Right lobe of liver (tissue), 6 donors: ENCODE measurements around the gene ALLC. TPM values are rescaled to one million over a fixed set of nuclear protein-coding genes. Genes with fewer than 3 reads are reported as not detected.

Source experiments
- ATAC-seq, 4 donors: fragments of 200-7000 bp; cut with Tn5 transposase; one replicate each; pipeline ENCODE4 v1.9.1; 2020; ENCODE audit warnings: mild to moderate bottlenecking in 4 of 4, moderate library complexity in 4 of 4
- DNase-seq, 3 donors: peaks; one replicate each; pipeline ENCODE4 v3.0.0-alpha.2; 2020
- H3K27ac ChIP-seq, 3 donors: fragments of 200-600 bp; one replicate each; pipeline ENCODE4 v1.8.0; 2022
- H3K27me3 ChIP-seq, 2 donors: fragments of 200-600 bp; one replicate each; pipeline ENCODE4 v1.8.0; 2022
- H3K36me3 ChIP-seq, 4 donors: fragments of 200-600 bp; sonication (generic) in 1 of 4; one replicate each; pipeline versions ENCODE4 v1.5.1 to v1.8.0; 2017 to 2022; ENCODE audit warnings: control low read depth in 1 of 4
- H3K4me1 ChIP-seq, 4 donors: fragments of 200-600 bp; sonication (generic) in 1 of 4; one replicate each; pipeline versions ENCODE4 v1.5.1 to v1.8.0; 2017 to 2022; ENCODE audit warnings: control low read depth in 1 of 4
- H3K4me3 ChIP-seq, 3 donors: fragments of 200-600 bp; one replicate each; pipeline ENCODE4 v1.8.0; 2022
- H3K9me3 ChIP-seq, 4 donors: fragments of 200-600 bp; sonication (generic) in 1 of 4; one replicate each; pipeline versions ENCODE4 v1.5.1 to v1.8.0; 2017 to 2022; ENCODE audit warnings: control low read depth in 1 of 4
- CTCF ChIP-seq, 4 donors: fragments of 200-600 bp in 3 of 4; fragments of 450-650 bp in 1 of 4; IDR thresholded peaks; one replicate each; pipeline versions ENCODE4 v1.5.1 to v1.8.0; 2016 to 2022; ENCODE audit warnings: antibody characterized with exemption in 4 of 4, mild to moderate bottlenecking in 2 of 4
- POLR2A ChIP-seq: fragments of 450-650 bp; IDR thresholded peaks from one replicate; pipeline ENCODE4 v1.6.1; 2017; ENCODE audit warnings: antibody characterized with exemption, mild to moderate bottlenecking
- WGBS: methylation state at CpG from one replicate; pipeline ENCODE4 v1.1.6; 2018; ENCODE audit warnings: low coverage, low lambda C conversion rate; ENCODE audit not compliant: insufficient coverage; ENCODE audit errors: missing lambda C conversion rate; 5-methylcytosine and 5-hydroxymethylcytosine counted together
- intact Hi-C, 2 donors: fragments of 100-400 bp; cut with DNase I; formaldehyde crosslinking; loops; one replicate each; pipeline versions ENCODE4 v1.11.2 to v1.14.1; 2022
- total RNA-seq, 6 experiments: library from RNA; depleted of rRNA in 2 of 6; stranded (reverse); fragments of >200 nt in 2 of 6; fragmentation: NEBNext Ultra II Directional in 3 of 6; extraction: Animal tissue kit (Norgen Biotek cat#: 25700) in 3 of 6; gene quantifications; one replicate each; pipeline versions ENCODE4 v1.1.0 to v1.2.4, GENCODE V29; 2016 to 2023
- donor health status: DM: no; HTN: yes; CAD: no.
- donor health status: DM: no; HTN: no; CAD: no.
- donor health status: DM: no; HTN: no; CAD: no.
- donor health status: DM: no; HTN: yes; CAD: no.
- donor health status: DM: no; HTN: yes; CAD: no.

The ALLC gene
- total RNA-seq, 6 experiments from 2014 or later = 0.18 to 0.63 (median 0.31) TPM; not detected in 1

GRCh38 chr2:3670941-3671340 lies 12.9 kb downstream of the ALLC start:
- DNase-seq (no peak), ATAC-seq (no peak)
- H3K27me3 ChIP-seq = no peaks in the 10 kb centered on the region
- H3K4me3 ChIP-seq = no peak overlapping the region
- TF ChIP-seq POLR2A = no peak
- no peak for TF ChIP-seq CTCF (IDR thresholded peaks at IDR 0.05)
- WGBS = 81% methylated on average over 11 of the region's 11 CpGs
- intact Hi-C loops = no loop called here
- H3K4me1 ChIP-seq = no peaks in the 10 kb centered on the region
- H3K27ac ChIP-seq = no peak overlapping the region
- H3K9me3 ChIP-seq = no peaks in the 10 kb centered on the region
- no peaks in the 10 kb centered on the region for H3K36me3 ChIP-seq

GRCh38 chr2:3672861-3673678 lies 15.1 kb downstream of the ALLC start:
- intact Hi-C loops = no loop called here
- Histone ChIP-seq H3K27me3 (no peaks in the 10 kb centered on the region), H3K27ac (no peak overlapping the region), H3K9me3 (no peaks in the 10 kb centered on the region), H3K4me1 (no peaks in the 10 kb centered on the region), H3K4me3 (no peak overlapping the region), H3K36me3 (no peaks in the 10 kb centered on the region)
- DNase-seq (no peak), ATAC-seq (no peak)
- TF ChIP-seq CTCF (IDR thresholded peaks at IDR 0.05) (no peak), POLR2A (no peak)
- WGBS = 17% methylated on average over 1 of the region's 9 CpGs

GRCh38 chr2:3674066-3674845 lies 16.3 kb downstream of the ALLC start:
- Histone ChIP-seq H3K27ac (no peak overlapping the region), H3K4me1 (no peaks in the 10 kb centered on the region), H3K4me3 (no peak overlapping the region), H3K9me3 (no peaks in the 10 kb centered on the region), H3K27me3 (no peaks in the 10 kb centered on the region), H3K36me3 (no peaks in the 10 kb centered on the region)
- ATAC-seq (no peak), DNase-seq (no peak)
- TF ChIP-seq POLR2A = no peak
- no peak for TF ChIP-seq CTCF (IDR thresholded peaks at IDR 0.05)
- WGBS = 81% methylated on average over 5 of the region's 9 CpGs
- intact Hi-C loops = no loop called here

- no peak for ATAC-seq
- DNase-seq = no peak
- H3K4me1 ChIP-seq = no peaks in the 10 kb centered on the region
- no peaks in the 10 kb centered on the region for H3K36me3 ChIP-seq
- WGBS = 75% methylated on average over 3 of the region's 4 CpGs
- H3K27ac ChIP-seq = no peak overlapping the region
- no peaks in the 10 kb centered on the region for H3K9me3 ChIP-seq
- intact Hi-C loops = no loop called here
- H3K27me3 ChIP-seq = no peaks in the 10 kb centered on the region
- TF ChIP-seq POLR2A = no peak
- no peak for TF ChIP-seq CTCF (IDR thresholded peaks at IDR 0.05)
- no peak overlapping the region for H3K4me3 ChIP-seq
Observed at GRCh38 chr2:3675687-3676086, 17.7 kb downstream of the ALLC start.
